SH-SY5Y (cell line): Measurements from ENCODE around the gene SNCB.

Experiments
- GATA2 ChIP-seq: IDR thresholded peaks from 2 replicates; pipeline ENCODE4 v1.6.1; 2011; ENCODE audit warnings: mild to moderate bottlenecking, low read depth, low read length
- GATA3 ChIP-seq: IDR thresholded peaks from 2 replicates; pipeline ENCODE4 v1.6.1; 2011; ENCODE audit warnings: low read depth, mild to moderate bottlenecking, low read length, moderate library complexity

- no peak for TF ChIP-seq GATA2
- no peak for TF ChIP-seq GATA3
Measured at GRCh38 chr5:176644294-176644693, 14.0 kb upstream of the SNCB start.
